Measurements from ENCODE around the gene TNRC18.

TNRC18 gene

GRCh38 chr7:5393328-5393727 is 30.3 kb downstream of the TNRC18 start:
- no peak overlapping the region for H3K4me3 ChIP-seq (ENCODE audit: low read depth in 1 of 2, low read length in 2 of 2)
- H3K27ac ChIP-seq (ENCODE audit: low read length): no peak overlapping the region
- H3K36me3 ChIP-seq (ENCODE audit: control insufficient read depth in 1 of 2, insufficient read depth in 2 of 2, low read length in 2 of 2): peaks cover 13 to 34% of the 10 kb centered on the region in 2 donors
- peaks cover 0 to 39% of the 10 kb centered on the region in 2 donors for H3K4me1 ChIP-seq (ENCODE audit: control insufficient read depth in 1 of 2, insufficient read depth in 2 of 2, low read length in 2 of 2)
- no peaks in the 10 kb centered on the region for H3K9me3 ChIP-seq (ENCODE audit: control insufficient read depth in 1 of 2, low read length in 2 of 2)
- no peaks in the 10 kb centered on the region for H3K27me3 ChIP-seq (ENCODE audit: low read depth, low read length)

DNA sequence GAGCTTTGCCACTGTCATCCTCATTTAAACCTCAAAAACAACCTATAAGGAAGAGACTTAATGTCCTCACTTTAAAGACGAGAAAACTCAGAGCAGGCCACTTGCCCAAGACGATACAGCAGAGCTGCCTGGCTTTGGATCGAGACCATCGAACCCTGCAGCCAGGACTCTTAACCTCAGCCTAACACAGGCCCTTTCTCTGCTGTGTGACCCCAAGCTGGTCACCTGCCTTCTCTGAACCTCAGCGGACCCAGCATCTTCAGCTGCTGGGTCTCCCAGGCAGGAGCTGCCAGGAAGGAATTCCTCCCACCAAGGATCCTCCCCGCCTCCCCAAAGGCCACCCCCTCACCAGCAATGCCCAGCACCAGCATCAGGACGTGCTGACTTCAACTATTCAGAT is 32.7 kb downstream of the TNRC18 start:
- H3K27me3 ChIP-seq (ENCODE audit: low read depth, low read length): no peaks in the 10 kb centered on the region
- peaks cover 0 to 20% of the 10 kb centered on the region in 2 donors for H3K4me1 ChIP-seq (ENCODE audit: control insufficient read depth in 1 of 2, insufficient read depth in 2 of 2, low read length in 2 of 2)
- no peaks in the 10 kb centered on the region for H3K9me3 ChIP-seq (ENCODE audit: control insufficient read depth in 1 of 2, low read length in 2 of 2)
- no peak overlapping the region for H3K4me3 ChIP-seq (ENCODE audit: low read depth in 1 of 2, low read length in 2 of 2)
- H3K36me3 ChIP-seq (ENCODE audit: control insufficient read depth in 1 of 2, insufficient read depth in 2 of 2, low read length in 2 of 2): peaks cover 18 to 44% of the 10 kb centered on the region in 2 donors
- no peak overlapping the region for H3K27ac ChIP-seq (ENCODE audit: low read length)

DNA sequence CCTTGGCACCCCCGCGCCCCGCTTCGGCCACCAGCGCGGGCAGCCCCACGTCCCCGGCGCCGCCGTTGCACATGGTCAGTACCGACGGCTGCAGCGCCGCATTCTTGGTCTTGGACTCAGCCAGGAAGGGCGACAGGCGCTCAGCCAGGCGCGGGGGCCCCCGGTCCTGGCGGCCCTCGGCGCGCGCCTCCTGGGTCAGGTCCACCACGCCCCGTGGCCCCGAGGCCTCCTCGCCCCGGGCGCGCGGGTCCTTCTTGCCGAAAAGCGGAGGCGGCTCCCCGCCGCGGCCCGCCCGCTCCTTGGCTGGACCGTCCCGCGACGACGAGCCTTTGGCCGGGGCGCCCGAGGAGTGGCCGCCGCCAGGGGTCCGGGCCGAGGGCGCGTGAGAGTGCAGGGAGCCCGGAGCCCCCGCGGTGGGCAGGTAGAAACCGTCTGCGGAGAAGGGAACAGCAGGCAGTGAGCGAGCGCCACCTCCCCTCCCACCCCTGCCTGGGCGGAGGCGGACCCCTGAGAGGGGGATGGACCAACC is 34.7 kb downstream of the TNRC18 start:
- H3K4me3 ChIP-seq (ENCODE audit: low read depth in 1 of 2, low read length in 2 of 2): no peak overlapping the region
- H3K9me3 ChIP-seq (ENCODE audit: control insufficient read depth in 1 of 2, low read length in 2 of 2): no peaks in the 10 kb centered on the region
- no peak overlapping the region for H3K27ac ChIP-seq (ENCODE audit: low read length)
- no peaks in the 10 kb centered on the region for H3K27me3 ChIP-seq (ENCODE audit: low read depth, low read length)
- peaks cover 25 to 44% of the 10 kb centered on the region in 2 donors for H3K36me3 ChIP-seq (ENCODE audit: control insufficient read depth in 1 of 2, insufficient read depth in 2 of 2, low read length in 2 of 2)
- peaks cover 2 to 21% of the 10 kb centered on the region in 2 donors for H3K4me1 ChIP-seq (ENCODE audit: control insufficient read depth in 1 of 2, insufficient read depth in 2 of 2, low read length in 2 of 2)

DNA sequence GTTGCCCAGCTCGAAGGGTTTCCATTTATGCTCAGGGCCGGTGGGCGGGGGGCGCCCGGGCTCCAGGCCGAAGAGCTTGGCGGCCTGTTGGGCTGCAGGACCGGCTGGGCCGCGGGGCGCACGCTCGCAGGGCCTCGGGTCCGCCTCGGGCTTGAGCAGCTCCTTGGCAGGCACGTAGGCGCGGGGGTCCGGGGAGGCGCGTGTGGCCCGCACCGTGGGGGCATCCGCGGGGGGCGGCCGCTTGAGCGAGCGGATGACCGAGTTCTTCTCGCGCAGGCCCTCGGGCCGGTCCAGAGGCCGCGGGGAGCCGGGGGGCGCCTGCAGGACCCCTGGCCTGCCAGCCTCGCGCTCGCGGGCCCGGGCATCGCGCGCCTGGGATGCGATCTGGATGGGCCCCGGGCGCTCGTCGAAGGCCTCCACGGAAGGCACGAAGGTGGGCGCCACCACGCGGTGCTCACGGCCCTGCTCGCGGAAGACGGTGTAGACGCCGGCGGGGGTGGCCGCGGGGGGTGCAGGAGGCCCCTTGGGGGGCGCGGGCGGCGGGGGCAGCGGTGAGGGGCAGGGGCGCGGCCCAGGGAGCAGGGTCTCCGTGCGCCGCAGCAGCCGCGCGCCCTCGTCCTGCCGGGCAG is 35.2 kb downstream of the TNRC18 start:
- Histone ChIP-seq H3K27me3 (ENCODE audit: low read depth, low read length) (no peaks in the 10 kb centered on the region), H3K4me3 (ENCODE audit: low read depth in 1 of 2, low read length in 2 of 2) (no peak overlapping the region), H3K9me3 (ENCODE audit: control insufficient read depth in 1 of 2, low read length in 2 of 2) (no peaks in the 10 kb centered on the region), H3K4me1 (ENCODE audit: control insufficient read depth in 1 of 2, insufficient read depth in 2 of 2, low read length in 2 of 2) (peaks cover 2 to 27% of the 10 kb centered on the region in 2 donors), H3K36me3 (ENCODE audit: control insufficient read depth in 1 of 2, insufficient read depth in 2 of 2, low read length in 2 of 2) (peaks cover 22 to 39% of the 10 kb centered on the region in 2 donors), H3K27ac (ENCODE audit: low read length) (no peak overlapping the region)

DNA sequence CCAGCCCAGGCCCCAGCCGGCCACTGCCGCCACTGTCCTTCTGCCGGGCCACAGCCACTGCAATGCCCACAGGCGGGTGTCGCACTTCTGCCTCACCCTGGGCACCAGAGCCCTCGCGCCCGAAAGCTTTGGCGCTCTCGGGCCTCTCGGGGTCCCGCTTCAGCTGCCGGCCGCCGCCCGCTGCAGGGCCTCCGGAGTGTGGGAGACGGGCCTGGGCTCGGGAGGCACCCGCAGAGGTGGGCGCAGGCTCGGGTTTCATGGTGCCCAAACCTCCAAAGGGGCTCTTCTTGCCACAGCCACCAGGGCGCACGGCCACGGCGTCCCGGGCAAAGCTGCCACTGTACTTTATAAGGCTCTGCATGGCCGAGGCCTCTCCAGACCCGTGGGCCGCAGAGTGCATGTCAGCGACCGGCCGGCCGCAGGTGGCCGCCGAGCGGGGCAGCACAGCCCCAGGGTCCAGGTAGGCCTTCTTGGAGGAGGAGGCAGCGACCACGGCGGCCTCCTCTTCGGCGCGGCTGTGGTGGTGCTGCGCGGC is 35.9 kb downstream of the TNRC18 start:
- H3K4me3 ChIP-seq (ENCODE audit: low read depth in 1 of 2, low read length in 2 of 2): no peak overlapping the region
- no peak overlapping the region for H3K27ac ChIP-seq (ENCODE audit: low read length)
- H3K27me3 ChIP-seq (ENCODE audit: low read depth, low read length): no peaks in the 10 kb centered on the region
- H3K9me3 ChIP-seq (ENCODE audit: control insufficient read depth in 1 of 2, low read length in 2 of 2): no peaks in the 10 kb centered on the region
- peaks cover 16 to 33% of the 10 kb centered on the region in 2 donors for H3K36me3 ChIP-seq (ENCODE audit: control insufficient read depth in 1 of 2, insufficient read depth in 2 of 2, low read length in 2 of 2)
- H3K4me1 ChIP-seq (ENCODE audit: control insufficient read depth in 1 of 2, insufficient read depth in 2 of 2, low read length in 2 of 2): peaks cover 2 to 33% of the 10 kb centered on the region in 2 donors

- Histone ChIP-seq H3K27me3 (ENCODE audit: low read depth, low read length) (no peaks in the 10 kb centered on the region), H3K36me3 (ENCODE audit: control insufficient read depth in 1 of 2, insufficient read depth in 2 of 2, low read length in 2 of 2) (peaks cover 12 to 18% of the 10 kb centered on the region in 2 donors), H3K9me3 (ENCODE audit: control insufficient read depth in 1 of 2, low read length in 2 of 2) (no peaks in the 10 kb centered on the region), H3K4me3 (ENCODE audit: low read depth in 1 of 2, low read length in 2 of 2) (no peak overlapping the region), H3K4me1 (ENCODE audit: control insufficient read depth in 1 of 2, insufficient read depth in 2 of 2, low read length in 2 of 2) (peaks cover 2 to 46% of the 10 kb centered on the region in 2 donors), H3K27ac (ENCODE audit: low read length) (no peak overlapping the region)
Measured at GRCh38 chr7:5384618-5385017, 39.0 kb downstream of the TNRC18 start.

DNA sequence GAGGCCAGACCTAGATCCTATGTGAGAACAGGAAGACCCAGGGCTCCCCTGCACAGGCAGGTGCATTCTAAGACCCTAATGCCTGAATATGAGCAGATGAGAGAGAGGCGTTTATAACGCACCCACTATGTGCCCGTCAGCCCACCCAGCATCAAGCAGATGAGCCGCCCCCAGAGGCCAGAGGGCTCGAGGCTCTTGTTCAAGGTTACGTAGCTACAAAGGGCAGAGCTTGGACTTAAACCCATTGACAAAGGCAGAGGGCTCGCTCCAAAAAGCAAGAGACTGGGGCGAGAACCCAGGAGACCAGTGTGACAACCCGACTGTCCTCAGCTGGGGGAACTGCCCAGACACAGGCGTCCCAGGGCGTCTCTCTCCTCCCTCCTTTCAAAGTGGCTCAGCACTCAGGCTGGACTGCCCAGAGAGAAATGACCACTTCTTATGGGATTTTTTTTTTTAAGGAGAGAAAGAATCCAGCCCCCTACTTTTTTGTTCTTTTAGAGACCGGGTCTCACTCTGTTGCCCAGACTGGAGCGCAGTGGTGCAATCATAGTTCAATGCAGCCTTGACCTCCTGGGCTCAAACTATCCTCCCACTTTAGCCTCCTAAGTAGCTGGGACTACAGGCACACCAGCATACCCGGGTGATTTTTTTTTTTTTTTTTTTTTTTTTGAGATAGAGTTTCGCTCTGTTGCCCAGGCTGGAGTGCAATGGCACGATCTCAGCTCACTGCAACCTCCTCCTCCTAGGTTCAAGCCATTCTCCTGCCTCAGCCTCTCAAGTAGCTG is 40.1 kb downstream of the TNRC18 start:
- Histone ChIP-seq H3K27ac (ENCODE audit: low read length) (no peak overlapping the region), H3K27me3 (ENCODE audit: low read depth, low read length) (no peaks in the 10 kb centered on the region), H3K4me1 (ENCODE audit: control insufficient read depth in 1 of 2, insufficient read depth in 2 of 2, low read length in 2 of 2) (peaks cover 2 to 48% of the 10 kb centered on the region in 2 donors), H3K4me3 (ENCODE audit: low read depth in 1 of 2, low read length in 2 of 2) (peak overlapping the region in 1 of 2 donors; percentile 23), H3K36me3 (ENCODE audit: control insufficient read depth in 1 of 2, insufficient read depth in 2 of 2, low read length in 2 of 2) (peaks cover 12 to 18% of the 10 kb centered on the region in 2 donors), H3K9me3 (ENCODE audit: control insufficient read depth in 1 of 2, low read length in 2 of 2) (no peaks in the 10 kb centered on the region)

DNA sequence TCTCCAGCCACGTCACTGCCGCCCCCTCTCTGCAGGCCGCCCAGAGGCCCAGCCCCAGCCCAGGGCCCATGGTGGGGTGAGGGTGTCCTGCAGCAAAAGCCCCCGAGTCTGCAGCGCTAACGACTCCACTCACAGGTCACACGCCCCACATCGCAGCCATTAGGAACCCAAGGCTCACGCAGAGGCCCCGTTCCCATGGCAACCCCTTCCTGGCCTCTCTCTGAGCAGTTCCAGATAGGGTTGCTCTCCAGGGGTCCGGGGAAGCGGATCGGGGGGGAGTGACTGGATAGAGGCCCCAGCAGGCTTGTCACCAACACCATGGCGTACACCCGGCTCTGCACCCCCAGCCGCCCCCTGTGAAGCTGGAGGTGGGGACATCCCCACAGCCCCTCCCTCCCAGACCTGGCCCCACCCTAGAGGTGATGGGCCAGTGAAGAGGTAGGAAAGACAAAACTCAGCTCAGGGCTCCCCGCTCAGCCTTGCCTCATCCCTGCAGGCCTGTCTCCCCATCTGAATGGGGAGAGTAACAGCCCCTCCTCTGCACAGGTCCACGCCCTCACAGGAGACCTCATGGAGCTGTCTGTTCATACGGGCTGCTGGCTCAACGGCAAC is 41.2 kb downstream of the TNRC18 start:
- Histone ChIP-seq H3K4me1 (ENCODE audit: control insufficient read depth in 1 of 2, insufficient read depth in 2 of 2, low read length in 2 of 2) (peaks cover 2 to 48% of the 10 kb centered on the region in 2 donors), H3K4me3 (ENCODE audit: low read depth in 1 of 2, low read length in 2 of 2) (peak overlapping the region in 1 of 2 donors; percentile 23), H3K27ac (ENCODE audit: low read length) (no peak overlapping the region)

DNA sequence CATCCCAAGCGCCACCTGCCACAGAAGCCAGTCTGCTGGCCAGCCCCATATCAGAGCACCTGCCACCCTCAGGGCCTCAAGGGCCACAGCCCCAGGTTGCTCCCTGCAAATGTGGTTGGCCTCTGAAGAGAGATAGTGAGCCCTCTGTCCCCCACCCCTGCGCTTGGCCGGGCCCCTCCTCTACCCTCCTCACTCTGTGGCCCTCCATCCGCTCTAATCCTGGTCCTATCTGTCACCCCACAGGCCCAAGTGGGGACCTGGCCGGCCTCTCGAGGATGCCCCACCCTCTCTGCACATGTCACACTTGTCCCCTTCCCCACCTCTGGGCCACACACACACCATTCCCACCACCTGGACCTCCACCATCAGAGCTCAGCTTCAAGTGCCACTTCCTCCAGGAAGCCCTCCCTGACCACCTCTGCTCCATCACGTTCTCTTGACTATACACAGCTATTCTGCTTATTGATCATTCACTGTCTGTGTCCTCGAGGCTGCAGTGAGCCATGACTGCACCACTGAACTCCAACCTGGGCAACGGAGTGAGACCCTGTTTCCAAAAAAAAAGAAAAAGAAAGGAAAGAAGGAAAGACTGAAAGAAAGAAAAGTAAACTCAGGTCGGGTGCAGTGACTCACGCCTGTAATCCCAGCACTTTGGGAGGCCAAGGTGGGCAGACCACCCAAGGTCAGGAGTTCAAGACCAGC is 42.4 kb downstream of the TNRC18 start:
- Histone ChIP-seq H3K27me3 (ENCODE audit: low read depth, low read length) (no peaks in the 10 kb centered on the region), H3K36me3 (ENCODE audit: control insufficient read depth in 1 of 2, insufficient read depth in 2 of 2, low read length in 2 of 2) (peaks cover 14 to 20% of the 10 kb centered on the region in 2 donors), H3K27ac (ENCODE audit: low read length) (no peak overlapping the region), H3K9me3 (ENCODE audit: control insufficient read depth in 1 of 2, low read length in 2 of 2) (no peaks in the 10 kb centered on the region), H3K4me3 (ENCODE audit: low read depth in 1 of 2, low read length in 2 of 2) (no peak overlapping the region), H3K4me1 (ENCODE audit: control insufficient read depth in 1 of 2, insufficient read depth in 2 of 2, low read length in 2 of 2) (peaks cover 2 to 48% of the 10 kb centered on the region in 2 donors)

More for the DNA sequence above, 41.2 kb downstream of the TNRC18 start:
- Histone ChIP-seq H3K27me3 (ENCODE audit: low read depth, low read length) (no peaks in the 10 kb centered on the region), H3K9me3 (ENCODE audit: control insufficient read depth in 1 of 2, low read length in 2 of 2) (no peaks in the 10 kb centered on the region), H3K36me3 (ENCODE audit: control insufficient read depth in 1 of 2, insufficient read depth in 2 of 2, low read length in 2 of 2) (peaks cover 11 to 12% of the 10 kb centered on the region in 2 donors)

- Histone ChIP-seq H3K4me3 (ENCODE audit: low read depth in 1 of 2, low read length in 2 of 2) (no peak overlapping the region), H3K36me3 (ENCODE audit: control insufficient read depth in 1 of 2, insufficient read depth in 2 of 2, low read length in 2 of 2) (peaks cover 15 to 27% of the 10 kb centered on the region in 2 donors), H3K4me1 (ENCODE audit: control insufficient read depth in 1 of 2, insufficient read depth in 2 of 2, low read length in 2 of 2) (peaks cover 2 to 48% of the 10 kb centered on the region in 2 donors), H3K9me3 (ENCODE audit: control insufficient read depth in 1 of 2, low read length in 2 of 2) (no peaks in the 10 kb centered on the region), H3K27me3 (ENCODE audit: low read depth, low read length) (no peaks in the 10 kb centered on the region), H3K27ac (ENCODE audit: low read length) (no peak overlapping the region)
Measured at GRCh38 chr7:5380350-5381070, 43.1 kb downstream of the TNRC18 start.
